HG03354 (cell line): ENCODE measurements around the gene OOSP3.

Experiments
- ATAC-seq: cut with Tn5 transposase; IDR thresholded peaks from one replicate; pipeline ENCODE4 v1.9.1; 2021; ENCODE audit warnings: mild to moderate bottlenecking; ENCODE audit not compliant: unreplicated experiment, poor library complexity, severe bottlenecking

OOSP3 gene

GRCh38 chr11:59939482-59939881 is 60.9 kb downstream of the OOSP3 start:
- no peak for ATAC-seq

- ATAC-seq = no peak
Observed at GRCh38 chr11:59941091-59941490, 62.5 kb downstream of the OOSP3 start.

DNA sequence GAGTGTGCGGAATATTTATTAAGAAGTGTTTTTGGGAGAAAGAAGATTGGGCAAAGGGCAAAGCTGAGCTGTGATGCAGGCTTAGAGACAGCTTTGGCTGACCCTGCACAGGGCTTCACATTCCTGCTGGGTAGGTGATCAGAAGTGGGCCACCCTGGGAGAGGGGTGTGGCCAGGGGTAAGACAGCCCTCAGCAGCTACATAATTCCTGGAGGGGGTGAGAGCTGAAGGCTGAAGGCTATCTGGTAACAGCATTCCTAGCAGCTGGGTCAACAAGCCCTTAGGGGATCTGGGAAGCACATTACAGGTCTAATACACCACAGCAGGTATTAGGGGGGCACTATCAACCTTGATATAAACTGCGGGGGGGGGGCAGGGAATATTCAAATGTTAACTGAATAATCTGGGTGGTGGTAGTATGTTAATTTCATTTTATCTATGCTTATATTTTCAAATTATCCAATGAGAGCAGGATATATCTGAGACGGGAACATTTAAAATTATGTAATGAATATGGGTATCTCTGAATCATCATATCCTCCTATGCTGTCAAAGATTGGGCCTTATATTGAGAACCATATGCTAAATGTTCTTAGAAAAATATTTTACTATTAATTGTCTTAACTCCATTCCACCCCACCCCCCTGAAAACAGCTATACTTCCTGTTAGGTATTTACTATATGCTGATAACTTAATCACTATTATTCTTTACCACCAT is 65.6 kb downstream of the OOSP3 start:
- ATAC-seq = no peak

DNA sequence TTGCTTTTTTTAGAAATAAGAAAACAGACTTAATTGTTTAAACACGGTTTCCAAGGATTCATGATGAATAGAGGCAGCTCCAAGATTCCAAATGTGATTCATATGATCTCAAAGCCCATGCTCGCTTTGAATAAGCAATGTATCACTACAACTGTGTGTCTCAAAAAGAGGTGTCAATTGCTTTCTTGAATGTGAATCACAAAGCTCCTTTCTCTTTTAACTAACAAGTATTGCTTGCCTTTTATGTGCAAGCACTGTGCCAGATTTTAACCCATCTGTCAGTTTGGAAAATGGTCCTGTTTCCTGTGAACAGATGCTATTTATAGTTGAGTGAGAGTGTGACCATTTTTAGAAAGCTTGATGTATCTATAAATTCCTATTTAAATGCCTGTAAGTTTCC is 66.1 kb downstream of the OOSP3 start:
- ATAC-seq = no peak
